GM13976 (cell line): ENCODE data around the gene GHRL.
"Not testable (repeated sequence)": the region's sequence is repeated elsewhere in the genome, so short reads cannot be mapped to it uniquely, and the experiment has no call there.

Experiments used
- DNase-seq: peaks from one replicate; pipeline ENCODE4 v3.0.0; 2012; ENCODE audit warnings: low spot score
- CTCF ChIP-seq: IDR thresholded peaks from 2 replicates; pipeline ENCODE4 v1.5.1; 2012; ENCODE audit warnings: borderline replicate concordance, mild to moderate bottlenecking; ENCODE audit not compliant: insufficient read depth; ENCODE audit errors: extremely low read depth, missing control alignments, control extremely low read depth
- in situ Hi-C: fragments of 300-500 bp; cut with MboI; formaldehyde crosslinking; loops from one replicate; pipeline ENCODE4 v1.12.0; 2022; ENCODE audit warnings: low sequenced_read_pairs, mixed read lengths, inconsistent platforms; ENCODE audit not compliant: unreplicated experiment

GHRL gene

DNA sequence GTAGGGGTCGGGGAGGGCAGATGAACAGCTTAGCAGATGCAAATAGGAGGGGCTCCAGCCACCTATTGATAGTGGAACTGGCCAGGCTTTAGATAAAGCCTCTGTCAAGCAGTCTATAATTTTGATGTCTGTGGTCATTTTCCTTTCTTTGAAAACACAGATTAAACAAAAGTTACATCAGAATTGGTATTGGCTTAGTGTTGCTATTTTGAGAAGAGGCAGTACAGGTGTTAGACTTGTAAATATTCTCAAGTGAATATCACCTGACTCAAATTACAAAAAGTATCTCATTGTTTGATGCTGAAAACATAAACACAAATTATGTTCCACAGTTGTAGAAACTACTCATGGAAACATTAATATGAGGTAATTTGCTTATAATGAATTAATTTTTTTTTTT, 18.1 kb downstream of the GHRL start:
- TF ChIP-seq CTCF, result no peak
- in situ Hi-C loops, result no loop called here
- no peak for DNase-seq

- in situ Hi-C loops, result no loop called here
- no peak for TF ChIP-seq CTCF
- DNase-seq, result no peak
These were observed 18.9 kb downstream of the GHRL start for GRCh38 chr3:10273702-10274305.

DNA sequence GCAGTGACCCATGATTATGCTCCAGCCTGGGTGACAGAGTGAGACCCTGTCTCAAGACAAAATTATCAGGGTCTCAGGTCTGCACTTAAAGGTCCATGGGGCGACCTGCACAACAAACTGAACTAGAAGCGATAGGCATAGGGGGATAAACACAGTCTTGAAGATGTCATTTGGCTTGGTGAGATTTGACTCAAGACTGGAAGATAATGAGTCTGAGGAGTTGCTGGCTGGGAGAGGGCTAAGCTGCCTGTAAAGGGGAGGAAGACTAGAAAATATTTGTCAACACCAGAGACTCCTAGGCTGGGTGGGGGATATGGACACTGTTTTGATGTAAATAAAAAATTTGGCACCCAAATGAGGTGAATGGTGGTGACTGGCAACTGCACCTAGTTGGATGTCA, 19.8 kb downstream of the GHRL start:
- TF ChIP-seq CTCF, result no peak
- DNase-seq, result no peak
- in situ Hi-C loops, result no loop called here

- DNase-seq, in situ Hi-C loops: not testable (repeated sequence)
These were observed 20.3 kb downstream of the GHRL start for GRCh38 chr3:10272476-10272875.

GRCh38 chr3:10269443-10269842, 23.3 kb downstream of the GHRL start:
- TF ChIP-seq CTCF, result no peak
- DNase-seq, result no peak
- in situ Hi-C loops, result no loop called here

- in situ Hi-C loops, result no loop called here
- no peak for TF ChIP-seq CTCF
- no peak for DNase-seq
These were observed 23.8 kb downstream of the GHRL start for GRCh38 chr3:10268930-10269329.

- DNase-seq, result no peak
- in situ Hi-C loops, result no loop called here
These were observed 24.6 kb downstream of the GHRL start for GRCh38 chr3:10268116-10268515.

GRCh38 chr3:10266936-10267335, 25.8 kb downstream of the GHRL start:
- in situ Hi-C loops, DNase-seq: not testable (repeated sequence)

More at GRCh38 chr3:10268116-10268515, 24.6 kb downstream of the GHRL start:
- no peak for TF ChIP-seq CTCF
